MM.1S (cell line): ENCODE data around the gene C22orf42.

Experiments used
- DNase-seq: peaks from one replicate; pipeline ENCODE4 v3.0.0-alpha.2; 2015
- H2AFZ ChIP-seq: fragments of 300-600 bp; sonication (generic); 2 replicates; pipeline ENCODE4 v1.6.0; 2016; ENCODE audit warnings: antibody characterized with exemption, low read length
- H3F3A ChIP-seq: fragments of 300-600 bp; sonication (generic); 2 replicates; pipeline ENCODE4 v1.6.1; 2016; ENCODE audit warnings: mild to moderate bottlenecking, antibody characterized with exemption, low read length, moderate library complexity, mixed read lengths; ENCODE audit not compliant: insufficient read depth
- H3K27ac ChIP-seq: fragments of 300-600 bp; sonication (generic); 2 replicates; pipeline ENCODE4 v1.5.1; 2016; ENCODE audit warnings: mild to moderate bottlenecking, low read length
- H3K27me3 ChIP-seq: fragments of 300-600 bp; sonication (generic); replicated peaks from 2 replicates; pipeline ENCODE4 v1.6.0; 2016; ENCODE audit warnings: low read length; ENCODE audit not compliant: insufficient read depth
- H3K36me3 ChIP-seq: fragments of 300-600 bp; sonication (generic); replicated peaks from 2 replicates; pipeline ENCODE4 v1.6.1; 2016; ENCODE audit warnings: mild to moderate bottlenecking, low read length, mixed read lengths; ENCODE audit not compliant: insufficient read depth
- H3K4me1 ChIP-seq: fragments of 300-600 bp; sonication (generic); 2 replicates; pipeline ENCODE4 v1.6.1; 2016; ENCODE audit warnings: low read length, mixed read lengths
- H3K4me2 ChIP-seq: fragments of 300-600 bp; sonication (generic); 2 replicates; pipeline ENCODE4 v1.6.0; 2016; ENCODE audit warnings: low read depth, low read length
- H3K4me3 ChIP-seq: fragments of 300-600 bp; sonication (generic); 2 replicates; pipeline ENCODE4 v1.5.1; 2016; ENCODE audit warnings: low read length, mixed read lengths
- H3K79me2 ChIP-seq: fragments of 300-600 bp; sonication (generic); 2 replicates; pipeline ENCODE4 v1.6.1; 2016; ENCODE audit warnings: mixed run types, low read length, mixed read lengths
- H3K9ac ChIP-seq: fragments of 300-600 bp; sonication (generic); 2 replicates; pipeline ENCODE4 v1.6.1; 2016; ENCODE audit warnings: low read length, mixed read lengths
- H3K9me2 ChIP-seq: fragments of 300-600 bp; sonication (generic); replicated peaks from 2 replicates; pipeline ENCODE4 v1.6.1; 2016; ENCODE audit warnings: mild to moderate bottlenecking, low read length, mixed read lengths; ENCODE audit not compliant: insufficient read depth
- H3K9me3 ChIP-seq: fragments of 300-600 bp; sonication (generic); replicated peaks from 2 replicates; pipeline ENCODE4 v1.6.1; 2016; ENCODE audit warnings: mild to moderate bottlenecking, low read length, mixed read lengths; ENCODE audit not compliant: insufficient read depth
- H4K20me1 ChIP-seq: fragments of 300-600 bp; sonication (generic); 2 replicates; pipeline ENCODE4 v1.6.1; 2016; ENCODE audit warnings: mild to moderate bottlenecking, low read length, moderate library complexity, mixed read lengths; ENCODE audit not compliant: insufficient read depth
- CTCF ChIP-seq: fragments of 300-600 bp; sonication (generic); IDR thresholded peaks from 2 replicates; pipeline ENCODE4 v1.5.1; 2016; ENCODE audit warnings: antibody characterized with exemption, low read length, mixed read lengths
- EZH2 ChIP-seq: fragments of 300-600 bp; sonication (generic); optimal IDR thresholded peaks from 2 replicates; pipeline ENCODE3; 2017; ENCODE audit warnings: low read depth, mild to moderate bottlenecking, antibody characterized with exemption, low read length, mixed read lengths
- EZH2phosphoT487 ChIP-seq: fragments of 300-600 bp; sonication (generic); IDR thresholded peaks from 2 replicates; pipeline ENCODE4 v1.6.1; 2018; ENCODE audit warnings: antibody characterized with exemption, low read length

Gene C22orf42

GRCh38 chr22:32204856-32205722 is 46.0 kb upstream of the C22orf42 start, which contains the start of gene RFPL2:
Gene RFPL2 (minus strand): TSS chr22:32205073. CDS start chr22:32202451, 2,622 bp downstream.
- DNase-seq = no peak
- no peak within 1 kb of the TSS for H3K4me3 ChIP-seq
- TF ChIP-seq EZH2phosphoT487 = no peak
- H3K79me2 ChIP-seq = no peaks in the 10 kb centered on the region
- peaks cover 6% of the 10 kb centered on the region for H3K27me3 ChIP-seq
- H3K27ac ChIP-seq = no peak within 1 kb of the TSS
- no peak within 1 kb of the TSS for H3K4me2 ChIP-seq
- no peaks in the 10 kb centered on the region for H3K36me3 ChIP-seq
- no peaks in the 10 kb centered on the region for H4K20me1 ChIP-seq
- H3F3A ChIP-seq = no peaks in the 10 kb centered on the region
- H3K9me2 ChIP-seq = no peaks in the 10 kb centered on the region
- H2AFZ ChIP-seq = no peak within 1 kb of the TSS
- H3K9me3 ChIP-seq = no peaks in the 10 kb centered on the region
- no peaks in the 10 kb centered on the region for H3K4me1 ChIP-seq
- no peak within 1 kb of the TSS for H3K9ac ChIP-seq

DNA sequence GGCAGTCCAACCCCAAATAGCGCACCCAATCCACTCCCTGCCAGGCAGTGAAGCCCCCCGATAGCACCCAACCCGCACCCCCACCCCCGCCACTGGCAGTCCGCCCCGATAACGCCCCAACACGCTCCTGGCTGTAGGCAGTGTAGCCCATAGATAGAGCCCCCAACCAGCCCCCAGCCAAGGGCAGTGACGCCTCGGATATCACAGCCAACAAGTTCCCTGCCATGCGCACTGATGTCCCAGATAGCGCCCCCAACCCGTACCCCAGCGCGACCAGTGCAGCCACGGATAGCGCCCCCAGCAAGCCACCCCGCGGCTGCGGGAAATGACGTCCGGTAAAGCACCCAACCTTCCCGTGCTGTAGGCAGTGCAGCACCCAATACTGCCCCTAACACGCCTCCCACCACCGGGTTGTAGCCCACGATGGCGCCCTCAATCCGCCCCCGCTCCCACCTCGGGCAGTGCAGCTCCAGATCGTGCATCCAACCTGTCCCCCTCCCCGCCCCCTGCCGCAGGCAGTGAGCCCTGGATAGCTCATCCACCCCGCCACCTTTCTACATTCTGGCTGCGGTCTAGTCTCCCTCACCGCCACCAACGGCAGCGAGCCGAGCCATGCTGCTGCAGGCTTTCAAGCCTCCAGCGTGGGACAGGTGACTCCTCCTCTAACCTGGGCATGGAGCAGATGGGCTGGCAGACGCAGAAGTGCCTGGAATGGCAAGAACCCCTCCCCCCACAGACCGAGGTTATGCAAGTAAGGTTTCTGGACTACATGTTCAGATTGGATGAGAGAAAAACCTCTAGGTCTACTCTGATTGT is 45.1 kb upstream of the C22orf42 start:
- no peak overlapping the region for H2AFZ ChIP-seq
- no peaks in the 10 kb centered on the region for H3K9me3 ChIP-seq
- no peak overlapping the region for H3K9ac ChIP-seq
- no peak overlapping the region for H3K27ac ChIP-seq
- H3K9me2 ChIP-seq = no peaks in the 10 kb centered on the region
- no peak overlapping the region for H3K4me2 ChIP-seq
- peaks cover 6% of the 10 kb centered on the region for H3K27me3 ChIP-seq
- TF ChIP-seq CTCF = no peak
- no peak for TF ChIP-seq EZH2phosphoT487
- TF ChIP-seq EZH2 = no peak
- H3K4me3 ChIP-seq = no peak overlapping the region
- H4K20me1 ChIP-seq = no peaks in the 10 kb centered on the region
- no peaks in the 10 kb centered on the region for H3K79me2 ChIP-seq
- H3F3A ChIP-seq = no peaks in the 10 kb centered on the region
- no peaks in the 10 kb centered on the region for H3K36me3 ChIP-seq
- no peaks in the 10 kb centered on the region for H3K4me1 ChIP-seq
- no peak for DNase-seq

DNA sequence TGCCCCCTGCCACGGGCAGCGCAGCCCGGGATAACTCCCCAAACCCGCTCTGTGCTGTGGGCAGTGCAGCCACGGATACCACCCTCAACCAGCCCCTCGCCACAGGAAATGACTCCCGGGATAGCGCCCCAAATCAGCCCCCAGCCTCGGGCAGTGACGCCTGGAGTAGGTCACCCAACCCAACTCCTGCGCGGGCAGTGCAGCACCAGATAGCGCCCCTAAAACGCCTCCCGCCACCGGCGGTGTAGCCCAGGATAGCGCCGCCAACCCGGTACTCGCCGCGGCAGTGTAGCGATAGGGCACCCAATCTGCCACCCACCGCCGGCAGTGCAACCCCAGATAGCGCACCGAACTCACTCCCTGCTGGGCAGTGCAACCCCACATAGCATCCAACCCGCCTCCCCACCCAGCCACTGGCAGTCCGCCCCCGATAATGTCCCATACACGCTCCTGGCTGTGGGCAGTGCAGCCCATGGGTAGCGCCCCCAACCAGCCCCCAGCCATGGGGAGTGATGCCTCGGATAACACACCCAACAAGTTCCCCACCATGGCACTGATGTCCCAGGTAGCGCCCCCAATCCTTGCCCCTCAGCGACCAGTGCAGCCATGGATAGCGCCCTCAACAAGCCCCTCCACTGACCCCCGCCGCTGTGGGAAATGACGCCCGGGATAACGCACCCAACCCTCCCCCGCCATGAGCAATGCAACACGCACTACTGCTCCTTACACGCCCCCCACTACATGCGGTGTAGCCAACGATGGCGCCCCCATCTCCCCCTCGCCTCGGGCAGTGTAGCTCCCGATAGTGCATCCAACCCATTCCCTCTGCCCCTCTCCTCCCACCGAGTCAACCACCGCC is 44.3 kb upstream of the C22orf42 start:
- H3K9me2 ChIP-seq = no peaks in the 10 kb centered on the region
- H3K4me2 ChIP-seq = no peak overlapping the region
- no peaks in the 10 kb centered on the region for H3K36me3 ChIP-seq
- H3F3A ChIP-seq = no peaks in the 10 kb centered on the region
- no peaks in the 10 kb centered on the region for H3K9me3 ChIP-seq
- H2AFZ ChIP-seq = no peak overlapping the region
- no peak for DNase-seq
- no peak overlapping the region for H3K4me3 ChIP-seq
- H4K20me1 ChIP-seq = no peaks in the 10 kb centered on the region
- no peak overlapping the region for H3K9ac ChIP-seq
- no peaks in the 10 kb centered on the region for H3K79me2 ChIP-seq
- peaks cover 6% of the 10 kb centered on the region for H3K27me3 ChIP-seq
- H3K27ac ChIP-seq = no peak overlapping the region
- no peaks in the 10 kb centered on the region for H3K4me1 ChIP-seq
- TF ChIP-seq EZH2 = no peak
- no peak for TF ChIP-seq EZH2phosphoT487
- no peak for TF ChIP-seq CTCF
